ES-I3 (cell line): ENCODE data around the gene SLIT3.

Experiments used
- H3K36me3 ChIP-seq: 2 replicates; pipeline ENCODE4 v1.6.1; 2013; ENCODE audit warnings: mild to moderate bottlenecking, low read length, control low read depth, moderate library complexity; ENCODE audit not compliant: insufficient read depth
- H3K4me1 ChIP-seq: 2 replicates; pipeline ENCODE4 v1.6.1; 2013; ENCODE audit warnings: mild to moderate bottlenecking, control low read depth, low read length; ENCODE audit not compliant: insufficient read depth
- H3K9ac ChIP-seq: 2 replicates; pipeline ENCODE4 v1.6.1; 2013; ENCODE audit warnings: low read depth, mild to moderate bottlenecking, low read length, moderate library complexity
- H3K9me3 ChIP-seq: 2 replicates; pipeline ENCODE4 v1.6.1; 2013; ENCODE audit warnings: mild to moderate bottlenecking, low read length, moderate library complexity; ENCODE audit not compliant: control insufficient read depth, insufficient read depth

The SLIT3 gene

GRCh38 chr5:169300468-169301385 is at the start of gene SLIT3:
SLIT3 (minus strand) TSS chr5:169301139; CDS start chr5:169300709, 430 bp downstream.
- no peaks in the 10 kb centered on the region for H3K9me3 ChIP-seq
- H3K9ac ChIP-seq: peak within 1 kb of the TSS; percentile 56
- no peaks in the 10 kb centered on the region for H3K36me3 ChIP-seq
- no peaks in the 10 kb centered on the region for H3K4me1 ChIP-seq

- H3K36me3 ChIP-seq: no peaks in the 10 kb centered on the region
- no peaks in the 10 kb centered on the region; the same call in 1 of the 2 replicates for H3K4me1 ChIP-seq
- H3K9me3 ChIP-seq: no peaks in the 10 kb centered on the region
- H3K9ac ChIP-seq: no peak overlapping the region
Observed at GRCh38 chr5:169350016-169350415, 49.1 kb upstream of the SLIT3 start.

- H3K4me1 ChIP-seq: no peaks in the 10 kb centered on the region; the same call in 1 of the 2 replicates
Observed at GRCh38 chr5:169347786-169348185, 46.8 kb upstream of the SLIT3 start.

GRCh38 chr5:169344629-169345028 is 43.7 kb upstream of the SLIT3 start:
- Histone ChIP-seq H3K9ac (no peak overlapping the region), H3K9me3 (no peaks in the 10 kb centered on the region), H3K4me1 (no peaks in the 10 kb centered on the region; the same call in 1 of the 2 replicates), H3K36me3 (no peaks in the 10 kb centered on the region)

More at GRCh38 chr5:169347786-169348185, 46.8 kb upstream of the SLIT3 start:
- Histone ChIP-seq H3K9ac (no peak overlapping the region), H3K9me3 (no peaks in the 10 kb centered on the region), H3K36me3 (no peaks in the 10 kb centered on the region)

GRCh38 chr5:169343766-169344165 is 42.8 kb upstream of the SLIT3 start:
- Histone ChIP-seq H3K4me1 (no peaks in the 10 kb centered on the region; the same call in 1 of the 2 replicates), H3K36me3 (no peaks in the 10 kb centered on the region), H3K9ac (no peak overlapping the region), H3K9me3 (no peaks in the 10 kb centered on the region)

GRCh38 chr5:169341556-169341955 is 40.6 kb upstream of the SLIT3 start:
- no peaks in the 10 kb centered on the region for H3K9me3 ChIP-seq
- H3K4me1 ChIP-seq: no peaks in the 10 kb centered on the region; the same call in 1 of the 2 replicates
- H3K9ac ChIP-seq: no peak overlapping the region
- no peaks in the 10 kb centered on the region for H3K36me3 ChIP-seq

- H3K9ac ChIP-seq: no peak overlapping the region
- H3K36me3 ChIP-seq: no peaks in the 10 kb centered on the region
- H3K4me1 ChIP-seq: no peaks in the 10 kb centered on the region; the same call in 1 of the 2 replicates
- H3K9me3 ChIP-seq: no peaks in the 10 kb centered on the region
Observed at GRCh38 chr5:169339869-169340268, 38.9 kb upstream of the SLIT3 start.

GRCh38 chr5:169336242-169336641 is 35.3 kb upstream of the SLIT3 start:
- H3K9ac ChIP-seq: no peak overlapping the region
- H3K9me3 ChIP-seq: no peaks in the 10 kb centered on the region
- no peaks in the 10 kb centered on the region for H3K36me3 ChIP-seq
- no peaks in the 10 kb centered on the region; the same call in 1 of the 2 replicates for H3K4me1 ChIP-seq

- no peak overlapping the region for H3K9ac ChIP-seq
- H3K36me3 ChIP-seq: no peaks in the 10 kb centered on the region
- no peaks in the 10 kb centered on the region for H3K9me3 ChIP-seq
Observed at GRCh38 chr5:169335806-169336205, 34.9 kb upstream of the SLIT3 start.

GRCh38 chr5:169333518-169333917 is 32.6 kb upstream of the SLIT3 start:
- H3K36me3 ChIP-seq: no peaks in the 10 kb centered on the region
- no peaks in the 10 kb centered on the region for H3K4me1 ChIP-seq
- H3K9ac ChIP-seq: no peak overlapping the region
- H3K9me3 ChIP-seq: no peaks in the 10 kb centered on the region

More at GRCh38 chr5:169335806-169336205, 34.9 kb upstream of the SLIT3 start:
- H3K4me1 ChIP-seq: no peaks in the 10 kb centered on the region; the same call in 1 of the 2 replicates

- Histone ChIP-seq H3K4me1 (no peaks in the 10 kb centered on the region), H3K9ac (no peak overlapping the region), H3K36me3 (no peaks in the 10 kb centered on the region)
Observed at GRCh38 chr5:169331292-169331852, 30.4 kb upstream of the SLIT3 start.

GRCh38 chr5:169328401-169328800 is 27.5 kb upstream of the SLIT3 start:
- H3K9ac ChIP-seq: no peak overlapping the region
- H3K9me3 ChIP-seq: no peaks in the 10 kb centered on the region

More at GRCh38 chr5:169331292-169331852, 30.4 kb upstream of the SLIT3 start:
- no peaks in the 10 kb centered on the region for H3K9me3 ChIP-seq

GRCh38 chr5:169325273-169325672 is 24.3 kb upstream of the SLIT3 start:
- no peaks in the 10 kb centered on the region for H3K9me3 ChIP-seq
- no peak overlapping the region for H3K9ac ChIP-seq
- H3K36me3 ChIP-seq: no peaks in the 10 kb centered on the region
- no peaks in the 10 kb centered on the region for H3K4me1 ChIP-seq

More at GRCh38 chr5:169328401-169328800, 27.5 kb upstream of the SLIT3 start:
- Histone ChIP-seq H3K36me3 (no peaks in the 10 kb centered on the region), H3K4me1 (no peaks in the 10 kb centered on the region)

GRCh38 chr5:169318556-169318955 is 17.6 kb upstream of the SLIT3 start:
- Histone ChIP-seq H3K9ac (no peak overlapping the region), H3K36me3 (no peaks in the 10 kb centered on the region), H3K4me1 (no peaks in the 10 kb centered on the region), H3K9me3 (no peaks in the 10 kb centered on the region)
